GM12873 (cell line): ENCODE measurements around the gene SLC12A5.
A peak's percentile ranks its signal among the peaks of the same experiment; 100 is the strongest.

ENCODE experiments used
- CTCF ChIP-seq: IDR thresholded peaks from 2 replicates; pipeline ENCODE4 v1.5.1; 2012; ENCODE audit warnings: low read depth, mild to moderate bottlenecking, moderate library complexity, low read length, control low read depth; ENCODE audit not compliant: insufficient read depth; ENCODE audit errors: missing control alignments

The SLC12A5 gene

GRCh38 chr20:46099491-46100287 lies 70.7 kb downstream of the SLC12A5 start:
- TF ChIP-seq CTCF, result peak; percentile 50

- TF ChIP-seq CTCF, result no peak
These were observed 72.0 kb downstream of the SLC12A5 start for GRCh38 chr20:46100988-46101387.

- TF ChIP-seq CTCF, result no peak
These were observed 72.9 kb downstream of the SLC12A5 start for GRCh38 chr20:46101957-46102356.

GRCh38 chr20:46102940-46103339 lies 73.9 kb downstream of the SLC12A5 start:
- TF ChIP-seq CTCF, result no peak

- no peak for TF ChIP-seq CTCF
These were observed 75.2 kb downstream of the SLC12A5 start for GRCh38 chr20:46104262-46104661.

- no peak for TF ChIP-seq CTCF
These were observed 78.0 kb downstream of the SLC12A5 start for GRCh38 chr20:46107061-46107460.

- TF ChIP-seq CTCF, result peak; percentile 30
These were observed 79.4 kb downstream of the SLC12A5 start for GRCh38 chr20:46108435-46108841.
